ENCODE results near the gene KCNH8.
A peak's percentile ranks its signal among the peaks of the same experiment; 100 is the strongest.

The KCNH8 gene

GRCh38 chr3:19522305-19522704 lies 374.0 kb downstream of the KCNH8 start:
- no peak for DNase-seq

- no peak for DNase-seq
These were observed 377.8 kb downstream of the KCNH8 start for GRCh38 chr3:19526071-19526470.

- DNase-seq = no peak
These were observed 379.4 kb downstream of the KCNH8 start for GRCh38 chr3:19527746-19528145.

- no peak for DNase-seq
These were observed 383.1 kb downstream of the KCNH8 start for GRCh38 chr3:19531426-19531825.

GRCh38 chr3:19539518-19540392 lies 391.4 kb downstream of the KCNH8 start:
- DNase-seq = no peak

GRCh38 chr3:19540464-19540863 lies 392.2 kb downstream of the KCNH8 start:
- no peak for DNase-seq

- no peak for DNase-seq
These were observed 393.0 kb downstream of the KCNH8 start for GRCh38 chr3:19541284-19541683.

- DNase-seq = no peak
These were observed 395.0 kb downstream of the KCNH8 start for GRCh38 chr3:19543212-19543841.

- DNase-seq = no peak
These were observed 399.6 kb downstream of the KCNH8 start for GRCh38 chr3:19547665-19548464.

- no peak for DNase-seq
These were observed 411.6 kb downstream of the KCNH8 start for GRCh38 chr3:19559724-19560442.

GRCh38 chr3:19573644-19574043 lies 425.3 kb downstream of the KCNH8 start:
- peak; percentile 2 for DNase-seq

- no peak for DNase-seq
These were observed 426.0 kb downstream of the KCNH8 start for GRCh38 chr3:19574268-19574667.

- DNase-seq = no peak
These were observed 428.0 kb downstream of the KCNH8 start for GRCh38 chr3:19576343-19576742.
